Cortex of kidney (tissue), 1 donor: ENCODE measurements around the gene FADS2.

Source experiments
- DNase-seq: peaks from one replicate; lab custom pipeline; 2025; lab: John Stamatoyannopoulos, UW

The FADS2 gene

DNA sequence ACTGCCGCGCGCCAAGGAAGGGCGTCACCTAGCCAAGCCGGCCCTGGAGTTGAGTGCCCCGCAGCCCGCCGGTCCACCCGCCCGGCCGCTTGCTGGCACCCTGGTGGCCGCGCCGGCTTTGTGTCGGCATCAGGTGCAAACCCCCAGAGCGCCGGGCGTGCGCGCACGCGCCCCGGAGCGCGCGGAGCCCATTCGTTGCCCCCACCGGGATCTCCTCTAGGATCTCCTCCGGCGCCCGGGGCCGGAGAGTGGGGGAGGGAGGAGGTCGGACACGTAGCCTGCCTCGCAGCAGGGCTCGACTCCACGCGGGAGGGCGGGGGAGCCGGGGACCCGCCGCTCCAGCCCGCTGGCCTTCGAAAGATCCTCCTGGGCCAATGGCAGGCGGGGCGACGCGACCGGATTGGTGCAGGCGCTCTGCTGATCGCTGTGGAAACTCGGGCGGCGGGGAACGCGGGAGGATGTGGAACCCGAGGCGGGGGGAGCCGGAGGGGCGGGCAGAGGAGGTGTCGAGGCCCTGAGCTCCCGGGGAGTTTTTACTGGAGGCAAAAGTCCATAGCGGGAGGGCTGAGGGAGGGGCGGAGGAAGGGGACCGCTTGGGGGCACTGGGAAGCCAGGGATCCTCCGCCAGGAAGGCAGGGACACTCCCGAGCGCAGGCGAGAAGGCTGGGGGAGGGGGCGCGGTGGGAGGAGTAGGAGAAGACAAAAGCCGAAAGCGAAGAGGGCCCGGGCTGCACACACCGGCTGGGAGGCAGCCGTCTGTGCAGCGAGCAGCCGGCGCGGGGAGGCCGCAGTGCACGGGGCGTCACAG, at the start of gene FADS2:
TSS of gene FADS2 (plus strand) at position 730 of the 808 bp plus-strand sequence. CDS start 91 bp downstream, outside the sequence.
- no peak for DNase-seq

DNA sequence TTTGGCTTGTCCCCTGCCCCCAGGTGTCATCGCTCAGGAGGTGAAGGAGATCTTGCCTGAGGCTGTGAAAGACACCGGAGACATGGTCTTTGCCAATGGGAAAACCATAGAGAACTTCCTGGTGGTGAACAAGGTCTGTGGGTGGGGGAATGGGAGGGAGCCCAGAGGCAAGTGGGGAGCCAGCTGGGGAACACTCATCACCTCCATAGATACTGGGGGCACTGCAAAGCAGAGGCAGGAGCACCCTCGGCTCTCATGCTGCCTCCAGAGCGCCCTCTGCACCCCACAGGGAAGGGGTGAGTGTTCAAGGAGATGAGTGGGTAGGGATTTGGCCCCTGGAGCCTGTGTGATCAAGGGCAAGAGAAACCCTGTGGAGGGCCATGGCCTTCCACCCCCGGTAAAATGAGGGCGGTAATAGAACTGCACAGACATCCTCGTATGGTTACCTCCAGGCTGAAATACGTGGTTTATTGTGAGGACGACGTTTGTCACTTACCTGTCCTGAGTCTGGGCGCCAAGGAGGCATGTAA, 49.7 kb upstream of the FADS2 start:
- DNase-seq: no peak

DNA sequence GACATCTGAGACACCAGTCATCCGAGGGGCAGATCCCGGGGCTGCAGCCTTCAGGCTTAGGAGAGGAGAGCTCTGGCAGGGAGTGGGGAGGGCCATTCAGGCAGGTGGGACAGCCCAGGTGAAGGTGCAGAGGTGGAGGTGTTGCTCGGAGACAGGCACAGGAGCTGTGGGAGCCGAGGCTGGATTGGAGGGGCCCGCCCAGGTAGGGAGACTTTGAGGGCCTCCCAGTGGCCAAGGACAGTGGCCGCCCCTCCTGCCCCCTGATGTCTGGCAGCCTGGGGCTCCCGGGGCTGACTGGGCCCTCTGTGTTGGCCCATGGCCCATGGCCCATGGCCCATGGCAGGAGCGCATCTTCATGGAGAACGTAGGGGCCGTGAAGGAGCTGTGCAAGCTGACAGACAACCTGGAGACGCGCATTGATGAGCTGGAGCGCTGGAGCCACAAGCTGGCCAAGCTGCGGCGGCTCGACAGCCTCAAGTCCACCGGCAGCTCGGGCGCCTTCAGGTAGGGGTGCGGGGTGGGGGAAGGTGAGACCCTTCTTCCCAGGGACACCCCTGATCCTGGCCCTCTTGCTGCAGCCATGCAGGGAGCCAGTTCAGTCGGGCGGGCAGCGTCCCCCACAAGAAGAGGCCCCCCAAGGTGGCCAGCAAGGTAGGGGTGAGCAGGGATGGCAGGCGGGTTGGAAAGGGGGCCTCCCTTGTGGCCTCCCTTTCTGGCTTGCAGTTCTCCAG, 49.0 kb upstream of the FADS2 start:
- no peak for DNase-seq

DNA sequence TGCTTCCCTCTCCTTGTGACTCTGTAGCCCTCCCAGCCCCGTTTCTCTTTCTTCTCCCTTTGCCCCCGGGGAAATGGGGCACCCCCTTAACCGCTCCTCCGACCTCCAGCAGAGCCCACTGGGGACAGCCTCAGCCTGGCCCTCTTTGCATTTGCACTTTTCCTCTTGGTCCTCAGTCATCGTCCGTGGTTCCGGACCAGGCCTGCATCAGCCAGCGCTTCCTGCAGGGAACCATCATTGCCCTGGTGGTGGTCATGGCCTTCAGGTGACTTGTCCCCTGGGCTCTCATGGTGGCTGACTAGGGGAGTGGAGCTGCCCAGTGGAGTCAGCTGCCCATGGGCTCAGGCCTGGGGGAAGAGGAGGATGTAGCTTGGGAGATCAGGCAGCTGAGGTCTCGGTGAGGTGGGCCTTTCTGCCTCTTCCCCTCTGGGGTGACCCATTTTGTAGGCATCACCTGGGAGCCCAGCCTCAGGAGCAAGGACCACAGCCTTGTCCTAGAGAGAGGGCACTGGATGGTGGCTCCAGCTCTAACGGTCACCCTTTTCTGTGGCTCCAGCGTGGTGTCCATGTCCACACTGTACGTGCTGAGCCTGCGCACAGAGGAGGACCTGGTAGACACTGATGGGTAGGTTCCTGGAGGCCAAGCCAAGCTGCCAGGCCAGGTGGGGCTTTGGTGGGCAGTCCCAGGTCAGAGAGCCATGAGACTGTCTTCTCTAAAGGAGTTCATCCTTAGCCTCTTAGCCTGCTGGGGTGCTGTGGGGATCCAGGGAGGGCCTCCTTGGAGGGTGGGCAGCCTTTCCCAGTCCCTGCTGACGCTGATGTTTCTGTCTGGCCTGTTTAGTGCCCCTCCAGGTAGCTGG, 48.2 kb upstream of the FADS2 start:
- no peak for DNase-seq

DNA sequence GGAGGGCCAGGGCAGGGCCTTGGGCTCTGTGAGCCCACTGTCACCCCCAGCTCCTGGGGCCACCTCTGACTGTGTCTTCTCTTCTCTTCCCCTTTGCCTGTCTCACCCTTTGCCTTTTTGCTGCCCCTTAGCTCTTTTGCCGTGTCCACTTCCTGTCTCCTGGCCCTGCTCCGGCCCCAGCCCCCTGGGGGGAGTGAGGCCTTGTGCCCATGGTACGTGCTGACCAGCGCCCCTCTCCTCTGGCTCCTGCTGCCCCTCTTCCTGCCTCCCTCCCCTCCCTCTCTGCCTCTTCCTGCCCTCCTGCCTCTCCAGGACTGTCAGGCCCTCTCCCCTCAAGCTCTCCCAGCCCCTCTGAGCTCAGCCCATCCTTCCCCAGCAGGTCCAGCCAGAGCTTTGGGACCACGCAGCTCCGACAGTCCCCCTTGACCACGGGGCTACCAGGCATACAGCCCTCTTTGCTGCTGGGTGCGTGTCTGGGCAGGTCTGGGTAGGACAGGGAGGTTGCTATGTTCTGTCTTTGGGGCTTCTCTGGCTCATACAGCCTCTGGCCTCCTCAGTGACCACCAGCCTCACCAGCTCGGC, 47.4 kb upstream of the FADS2 start:
- no peak for DNase-seq

DNA sequence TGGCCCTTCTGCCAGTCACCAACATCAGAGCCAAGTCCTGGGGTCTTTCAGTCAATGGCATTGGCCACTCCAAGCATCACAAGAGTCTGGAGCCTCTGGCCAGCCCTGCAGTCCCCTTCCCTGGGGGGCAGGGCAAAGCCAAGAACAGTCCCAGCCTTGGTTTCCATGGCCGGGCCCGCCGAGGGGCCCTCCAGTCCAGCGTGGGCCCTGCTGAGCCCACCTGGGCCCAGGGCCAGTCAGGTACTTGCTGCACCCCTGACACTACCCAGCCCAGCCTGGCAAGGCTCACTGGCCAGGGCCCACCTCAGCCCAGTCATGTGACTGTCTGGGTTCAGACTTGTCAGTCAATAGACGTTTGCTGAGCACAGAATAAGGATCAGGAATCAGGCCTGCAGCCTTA, 46.5 kb upstream of the FADS2 start:
- no peak for DNase-seq

DNA sequence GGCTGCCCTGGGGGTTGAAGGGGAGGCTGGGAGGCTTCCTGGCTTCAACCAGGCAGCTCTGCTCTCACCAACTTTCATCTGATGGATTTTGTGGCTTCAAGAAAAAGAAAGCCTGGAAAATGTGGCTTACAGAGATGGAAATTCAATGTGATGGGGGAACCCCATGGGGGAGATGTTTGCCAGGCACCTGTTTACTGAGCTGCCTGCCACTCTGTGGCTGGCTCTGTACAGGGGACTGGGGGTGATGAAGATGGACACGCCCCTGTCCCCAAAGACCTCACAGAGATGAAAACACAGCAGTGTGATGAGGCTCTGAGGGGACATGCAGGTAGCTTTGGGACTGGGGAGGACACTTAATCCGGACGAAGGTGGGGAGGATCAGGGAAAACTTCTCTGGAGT, 45.8 kb upstream of the FADS2 start:
- DNase-seq: no peak

DNA sequence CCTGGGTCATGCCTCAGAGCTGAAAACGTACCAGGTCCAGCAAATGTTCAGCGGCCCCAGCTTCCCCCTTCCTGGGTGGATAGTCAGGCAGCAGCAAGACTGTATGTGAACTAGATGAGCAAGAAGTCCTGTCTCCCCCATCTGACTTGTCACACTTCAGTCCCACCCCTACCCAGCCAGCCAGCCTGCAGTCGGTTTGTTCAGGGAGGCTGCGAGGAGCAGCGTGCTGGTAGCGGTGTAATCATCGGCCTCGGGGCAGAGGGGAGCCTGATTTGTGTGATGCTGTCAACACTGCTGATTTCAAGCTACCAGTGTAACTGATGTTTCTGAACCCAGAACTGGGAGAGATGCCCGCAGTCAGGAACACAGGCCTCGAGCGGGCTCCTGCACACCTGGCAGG, 45.3 kb upstream of the FADS2 start:
- DNase-seq: no peak

DNA sequence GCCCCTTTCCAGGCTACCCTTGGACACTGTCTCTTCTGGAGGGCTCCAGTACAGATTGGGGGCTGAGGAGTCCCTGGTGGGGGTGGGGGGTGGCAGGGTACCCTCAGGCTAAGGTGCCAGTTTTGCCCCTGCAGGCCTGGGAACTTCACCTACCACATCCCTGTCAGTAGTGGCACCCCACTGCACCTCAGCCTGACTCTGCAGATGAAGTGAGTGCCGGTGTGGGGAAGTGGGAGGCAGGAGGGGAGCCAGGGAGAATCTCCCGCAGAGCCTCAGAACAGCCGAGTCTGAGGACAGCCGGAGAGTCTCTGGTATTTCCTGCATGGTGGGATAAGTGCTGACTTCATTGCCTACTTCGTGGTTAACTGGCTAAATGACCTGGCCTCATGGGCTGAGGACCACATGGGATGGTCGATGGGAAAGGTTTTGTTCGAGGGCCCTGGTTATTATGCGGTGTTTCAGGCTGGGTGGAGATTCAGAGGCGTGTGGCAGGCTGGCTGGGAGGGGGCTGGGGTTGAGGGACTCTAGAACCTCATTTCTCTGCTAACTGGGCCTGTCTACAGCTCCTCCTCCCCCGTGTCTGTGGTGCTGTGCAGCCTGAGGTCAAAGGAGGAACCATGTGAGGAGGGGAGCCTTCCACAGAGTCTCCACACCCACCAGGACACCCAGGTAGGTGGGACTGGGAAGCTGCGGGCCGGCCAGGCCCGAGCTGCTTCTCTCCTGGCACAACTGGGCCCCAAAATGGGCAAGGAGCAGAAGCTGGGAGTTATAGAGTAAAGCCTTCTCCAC, 44.2 kb upstream of the FADS2 start:
- DNase-seq: no peak

DNA sequence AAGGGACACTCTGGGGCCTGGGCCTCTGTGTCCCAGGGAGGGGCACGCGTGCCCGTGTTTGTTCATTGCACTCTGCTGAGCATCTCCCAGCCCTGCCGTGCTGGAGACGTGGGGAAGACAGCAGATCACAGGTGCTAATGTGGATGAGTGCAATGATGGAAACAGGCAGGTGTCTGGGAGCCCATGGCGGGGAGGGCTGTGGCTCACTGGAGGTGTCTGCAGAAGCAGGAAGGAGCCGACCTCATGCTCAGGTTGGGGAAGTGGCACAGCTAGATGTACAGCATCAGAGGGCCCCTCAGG, 43.6 kb upstream of the FADS2 start:
- DNase-seq: no peak

DNA sequence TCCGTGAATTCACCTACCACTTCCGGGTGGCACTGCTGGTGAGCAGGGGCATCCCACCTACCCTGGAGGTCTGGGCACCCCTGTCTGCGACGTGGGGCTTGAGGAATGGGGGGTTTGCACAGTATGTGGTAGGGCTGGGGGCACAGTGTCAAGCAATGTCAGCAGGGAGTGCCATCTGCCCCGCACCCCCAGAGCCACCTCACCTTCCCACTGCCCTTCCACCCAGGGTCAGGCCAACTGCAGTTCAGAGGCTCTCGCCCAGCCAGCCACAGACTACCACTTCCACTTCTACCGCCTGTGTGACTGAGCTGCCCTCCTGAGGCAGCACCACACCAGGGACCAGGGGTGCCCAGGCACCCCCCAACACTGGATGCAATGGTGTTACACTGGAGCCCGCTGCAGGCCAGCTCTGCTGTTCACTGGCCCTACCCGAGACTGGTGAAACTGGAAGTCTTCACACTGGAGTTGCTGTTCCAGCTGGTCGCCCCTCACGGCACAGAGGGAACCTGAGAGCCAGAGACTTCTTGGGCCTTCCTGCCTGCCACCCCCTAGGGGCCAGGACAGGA, 42.2 kb upstream of the FADS2 start:
- no peak for DNase-seq

DNA sequence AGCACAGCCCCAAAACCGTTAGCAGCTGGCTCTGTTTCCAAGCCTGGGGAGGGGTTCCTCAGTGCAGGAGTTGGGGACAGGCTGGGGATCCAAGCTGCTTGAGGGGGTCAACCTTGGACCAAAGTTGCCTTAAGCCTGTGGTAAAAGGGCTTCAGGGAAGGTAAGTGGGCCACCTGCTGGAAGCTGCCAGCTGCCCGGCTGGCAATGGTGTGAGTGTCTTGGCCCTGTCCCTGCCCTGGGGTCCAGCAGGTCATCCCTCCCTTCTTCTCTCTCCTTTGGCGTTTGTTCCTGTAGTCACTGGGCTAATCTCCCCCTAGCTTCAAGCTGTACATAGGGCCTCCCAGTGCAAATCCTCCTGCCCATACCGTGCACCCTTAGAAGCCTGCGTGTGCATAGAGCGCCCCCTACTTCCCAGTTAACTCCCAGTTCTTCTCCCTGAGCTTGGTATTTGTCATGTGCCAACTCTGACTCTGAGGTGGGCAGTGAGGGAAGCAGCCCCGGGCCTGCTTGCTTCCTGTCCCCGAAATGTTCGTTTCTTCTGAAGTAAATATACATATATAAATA, 40.1 kb upstream of the FADS2 start:
- DNase-seq: no peak

DNA sequence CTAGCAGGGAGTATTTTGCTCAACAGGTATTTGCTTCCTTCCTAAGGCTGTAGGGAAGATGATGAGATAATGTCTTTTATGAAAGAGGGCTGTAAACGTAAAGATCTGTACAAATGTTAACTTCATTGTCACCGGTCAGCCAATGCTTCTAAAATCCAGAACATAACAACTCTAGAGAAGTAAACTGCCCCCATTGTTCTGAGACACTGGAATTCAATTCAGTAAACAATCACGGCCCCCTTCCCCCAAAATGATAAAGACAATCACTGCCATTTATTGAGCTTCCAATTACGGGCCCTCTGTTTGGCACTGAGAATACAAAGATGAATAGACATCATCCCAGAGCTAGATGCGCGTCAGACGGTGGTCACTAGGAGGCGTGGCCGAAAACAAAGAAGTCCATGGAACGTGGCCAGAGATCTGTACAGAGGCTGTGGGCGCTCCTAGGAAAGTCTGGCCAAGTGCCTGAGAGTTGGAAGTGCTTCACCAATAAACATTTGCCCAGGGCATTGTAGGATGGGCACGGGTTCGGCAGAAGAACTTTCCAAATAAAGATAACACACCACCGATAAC, 36.3 kb upstream of the FADS2 start:
- no peak for DNase-seq

DNA sequence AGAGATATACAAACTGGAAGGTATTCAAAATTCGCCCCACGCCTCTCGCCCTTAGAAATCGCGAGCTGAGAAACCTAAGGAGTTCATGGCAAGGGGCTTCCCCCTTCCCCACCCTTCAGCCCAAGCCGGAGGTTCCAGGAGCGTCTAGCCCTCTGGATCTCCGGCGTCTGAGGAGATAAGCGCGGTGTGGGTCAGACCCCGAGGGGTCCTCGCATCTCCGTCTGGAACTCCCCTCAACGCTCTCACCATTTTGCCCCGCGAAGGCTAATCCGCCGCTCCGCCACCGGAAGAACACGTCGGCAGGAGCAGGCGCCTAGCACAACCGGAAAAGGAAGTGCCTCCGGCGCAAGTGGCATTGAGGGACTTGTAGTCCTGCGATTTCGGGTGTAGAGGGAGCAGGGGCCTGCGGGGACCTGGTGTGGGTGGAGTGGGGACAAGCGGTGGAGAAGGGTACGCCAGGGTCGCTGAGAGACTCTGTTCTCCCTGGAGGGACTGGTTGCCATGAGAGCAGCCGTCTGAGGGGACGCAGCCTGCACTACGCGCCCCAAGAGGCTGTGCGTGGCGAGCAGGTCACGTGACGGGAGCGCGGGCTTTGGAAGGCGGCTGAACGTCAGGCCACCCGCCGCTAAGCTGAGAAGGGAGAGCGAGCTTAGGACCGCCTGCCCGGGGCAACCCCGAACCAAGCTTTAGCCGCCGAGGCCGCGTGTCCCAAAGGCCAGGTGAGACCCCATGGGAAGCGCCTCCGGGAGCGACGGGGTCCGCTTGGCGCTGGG, 35.6 kb upstream of the FADS2 start, which contains the start of the genes FEN1 and TMEM258:
TSS of gene FEN1 (plus strand) at position 602 of the 773 bp plus-strand sequence. CDS start 2,451 bp downstream, outside the sequence.
TSS of gene TMEM258 (minus strand) at position 290 of the 773 bp plus-strand sequence. CDS start at position 249, 41 bp downstream.
- no peak for DNase-seq

DNA sequence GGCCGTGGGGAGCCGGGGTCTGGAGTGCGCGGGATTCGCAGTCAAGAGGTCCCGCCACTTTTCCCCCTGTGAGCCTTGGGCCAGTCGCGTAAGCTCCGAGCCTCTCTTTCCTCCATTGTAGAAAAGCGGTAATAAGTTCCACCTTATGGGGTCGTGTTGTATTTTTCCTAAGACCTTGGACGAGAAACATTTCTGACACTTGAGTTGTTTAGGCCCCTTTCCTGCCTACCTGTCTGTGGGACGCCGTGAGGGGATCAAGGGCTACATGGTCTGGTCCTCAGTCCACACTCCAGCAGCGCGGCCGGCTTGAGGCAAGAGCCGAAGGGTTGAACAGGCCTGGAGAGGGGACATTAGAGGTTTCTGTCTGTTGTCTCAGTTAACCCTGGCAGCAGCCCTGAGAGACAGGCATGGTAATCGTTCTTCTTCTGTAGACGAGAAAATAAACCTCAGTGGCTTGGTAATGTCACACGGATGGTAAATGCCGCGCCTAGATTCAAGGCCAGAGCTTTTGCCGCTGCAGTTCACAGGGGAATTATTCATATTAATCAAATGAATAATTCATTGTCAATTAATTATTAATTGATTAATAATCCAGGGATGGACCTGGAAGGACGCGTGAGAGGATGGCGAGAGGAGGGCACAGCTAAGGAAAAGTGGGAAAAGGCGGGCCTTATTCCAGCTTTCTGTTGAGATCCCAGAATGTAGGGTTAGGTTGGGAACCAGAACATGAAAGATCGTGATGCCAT, 34.8 kb upstream of the FADS2 start:
- DNase-seq: no peak

DNA sequence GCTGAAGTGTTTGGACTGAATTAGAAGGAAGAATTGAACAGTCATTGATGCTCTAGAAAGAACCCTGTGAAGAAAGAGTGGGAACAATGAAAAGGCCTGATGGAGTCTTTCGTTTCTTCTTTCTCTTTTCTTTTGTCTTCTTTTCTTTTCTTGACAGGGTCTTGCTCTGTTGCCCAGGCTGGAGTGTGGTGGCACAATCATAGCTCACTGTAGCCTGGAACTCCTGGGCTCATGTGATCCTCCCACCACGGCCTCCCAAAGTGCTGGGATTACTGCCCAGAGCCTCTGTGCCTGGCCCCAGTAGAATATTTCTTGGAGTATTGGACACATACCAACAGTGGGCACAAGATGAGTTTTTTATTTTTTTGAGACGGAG, 34.3 kb upstream of the FADS2 start:
- DNase-seq: no peak

DNA sequence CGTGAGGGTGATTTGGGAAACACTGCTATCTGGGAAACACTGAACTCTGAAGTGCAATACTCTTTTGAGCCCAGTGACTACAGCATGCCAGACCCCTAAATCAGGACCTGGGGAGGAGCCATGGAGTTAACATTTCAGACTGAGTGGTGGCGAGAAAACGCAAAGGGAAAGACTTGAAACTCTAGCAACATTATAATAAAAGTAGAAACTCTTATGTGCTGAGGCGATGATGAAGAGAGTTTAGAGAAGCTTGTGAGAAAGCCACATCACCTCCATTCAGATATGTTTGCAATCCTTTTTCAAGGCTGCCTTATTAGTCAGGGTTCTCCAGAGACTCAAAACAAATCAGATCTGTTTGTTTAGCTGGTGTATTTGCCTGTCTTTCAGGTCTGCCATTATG, 33.5 kb upstream of the FADS2 start:
- no peak for DNase-seq

DNA sequence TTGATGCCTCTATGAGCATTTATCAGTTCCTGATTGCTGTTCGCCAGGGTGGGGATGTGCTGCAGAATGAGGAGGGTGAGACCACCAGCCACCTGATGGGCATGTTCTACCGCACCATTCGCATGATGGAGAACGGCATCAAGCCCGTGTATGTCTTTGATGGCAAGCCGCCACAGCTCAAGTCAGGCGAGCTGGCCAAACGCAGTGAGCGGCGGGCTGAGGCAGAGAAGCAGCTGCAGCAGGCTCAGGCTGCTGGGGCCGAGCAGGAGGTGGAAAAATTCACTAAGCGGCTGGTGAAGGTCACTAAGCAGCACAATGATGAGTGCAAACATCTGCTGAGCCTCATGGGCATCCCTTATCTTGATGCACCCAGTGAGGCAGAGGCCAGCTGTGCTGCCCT, 32.6 kb upstream of the FADS2 start:
- DNase-seq: no peak
